ENCODE measurements around the gene NUB1. TPM values are rescaled to one million over a fixed set of nuclear protein-coding genes. Genes with fewer than 3 reads are reported as not detected.

The NUB1 gene
- total and polyA plus RNA-seq, 5 donors from 2014 or later, result 51.0 to 65.2 (median 53.8) TPM

- H3K4me3 ChIP-seq (ENCODE audit: low read depth, low read length), result no peak overlapping the region
- H3K9me3 ChIP-seq (ENCODE audit: control insufficient read depth in 2 of 2, low read length in 2 of 2), result peaks cover 0 to 6% of the 10 kb centered on the region in 2 experiments
- DNase-seq (no peak), ATAC-seq (ENCODE audit: low read depth in 2 of 2) (no peak)
- no peaks in the 10 kb centered on the region for H3K36me3 ChIP-seq (ENCODE audit: control insufficient read depth, insufficient read depth, low read length)
- H3K4me1 Mint-ChIP-seq, result peaks cover 5 to 11% (median 8%) of the 10 kb centered on the region in 4 donors
- H3K4me3 Mint-ChIP-seq, result no peak overlapping the region
- no peak overlapping the region for H3K27ac Mint-ChIP-seq
- peaks cover 0 to 2% (median 0%) of the 10 kb centered on the region in 7 donors for H3K9me3 Mint-ChIP-seq
- H3K27me3 Mint-ChIP-seq, result peaks cover 44% of the 10 kb centered on the region
- H3K4me1 ChIP-seq (ENCODE audit: control insufficient read depth, insufficient read depth, low read length, poor library complexity, severe bottlenecking), result peaks cover 1% of the 10 kb centered on the region
- H3K27ac ChIP-seq (ENCODE audit: insufficient read depth, low read length, poor library complexity, severe bottlenecking), result no peak overlapping the region
- no peaks in the 10 kb centered on the region for H3K36me3 Mint-ChIP-seq
- H3K27me3 ChIP-seq (ENCODE audit: control insufficient read depth, insufficient read depth, low read length), result peaks cover 9% of the 10 kb centered on the region
Measured at GRCh38 chr7:151308791-151309190, 32.8 kb upstream of the NUB1 start.

GRCh38 chr7:151309311-151309710, 32.3 kb upstream of the NUB1 start:
- Histone ChIP-seq H3K27ac (ENCODE audit: insufficient read depth, low read length, poor library complexity, severe bottlenecking) (no peak overlapping the region), H3K9me3 (ENCODE audit: control insufficient read depth in 2 of 2, low read length in 2 of 2) (peaks cover 0 to 6% of the 10 kb centered on the region in 2 experiments), H3K4me1 (ENCODE audit: control insufficient read depth, insufficient read depth, low read length, poor library complexity, severe bottlenecking) (no peaks in the 10 kb centered on the region), H3K4me3 (ENCODE audit: low read depth, low read length) (no peak overlapping the region), H3K36me3 (ENCODE audit: control insufficient read depth, insufficient read depth, low read length) (no peaks in the 10 kb centered on the region), H3K27me3 (ENCODE audit: control insufficient read depth, insufficient read depth, low read length) (peaks cover 9% of the 10 kb centered on the region)
- ATAC-seq (ENCODE audit: low read depth in 2 of 2) (no peak), DNase-seq (no peak)
- Mint-ChIP-seq H3K9me3 (peaks cover 0 to 2% (median 0%) of the 10 kb centered on the region in 7 donors), H3K36me3 (no peaks in the 10 kb centered on the region), H3K27me3 (peaks cover 39% of the 10 kb centered on the region), H3K27ac (no peak overlapping the region), H3K4me3 (no peak overlapping the region), H3K4me1 (peaks cover 5 to 11% (median 7%) of the 10 kb centered on the region in 4 donors)

DNA sequence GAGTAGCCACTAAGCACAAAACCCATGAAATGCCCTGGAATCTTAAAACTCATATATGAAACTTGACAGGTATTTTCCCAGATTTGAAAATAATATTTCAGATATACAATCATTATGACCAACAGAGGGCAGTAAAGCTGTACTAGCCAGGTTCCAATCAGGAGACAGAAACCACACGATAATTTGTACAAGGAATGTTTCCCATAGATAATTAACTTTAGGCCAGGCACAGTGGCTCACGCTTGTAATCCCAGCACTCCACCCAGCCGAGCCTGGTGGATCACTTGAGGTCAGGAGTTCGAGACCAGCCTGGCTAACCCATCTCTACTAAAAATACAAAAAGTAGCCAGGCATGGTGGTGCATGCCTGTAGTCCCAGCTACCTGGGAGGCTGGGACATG, 31.0 kb upstream of the NUB1 start:
- peaks cover 0 to 2% (median 0%) of the 10 kb centered on the region in 7 donors for H3K9me3 Mint-ChIP-seq
- Histone ChIP-seq H3K9me3 (ENCODE audit: control insufficient read depth in 2 of 2, low read length in 2 of 2) (peaks cover 0 to 6% of the 10 kb centered on the region in 2 experiments), H3K36me3 (ENCODE audit: control insufficient read depth, insufficient read depth, low read length) (no peaks in the 10 kb centered on the region), H3K27ac (ENCODE audit: insufficient read depth, low read length, poor library complexity, severe bottlenecking) (no peak overlapping the region), H3K4me1 (ENCODE audit: control insufficient read depth, insufficient read depth, low read length, poor library complexity, severe bottlenecking) (peaks cover 4% of the 10 kb centered on the region), H3K4me3 (ENCODE audit: low read depth, low read length) (no peak overlapping the region), H3K27me3 (ENCODE audit: control insufficient read depth, insufficient read depth, low read length) (peaks cover 3% of the 10 kb centered on the region)
- no peaks in the 10 kb centered on the region for H3K36me3 Mint-ChIP-seq
- H3K4me1 Mint-ChIP-seq, result peaks cover 2 to 5% (median 4%) of the 10 kb centered on the region in 4 donors
- no peak for ATAC-seq (ENCODE audit: low read depth in 2 of 2)
- no peak overlapping the region for H3K27ac Mint-ChIP-seq
- peak in 1 of 3 donors; percentile 18 for DNase-seq
- no peak overlapping the region for H3K4me3 Mint-ChIP-seq
- H3K27me3 Mint-ChIP-seq, result peaks cover 26% of the 10 kb centered on the region

DNA sequence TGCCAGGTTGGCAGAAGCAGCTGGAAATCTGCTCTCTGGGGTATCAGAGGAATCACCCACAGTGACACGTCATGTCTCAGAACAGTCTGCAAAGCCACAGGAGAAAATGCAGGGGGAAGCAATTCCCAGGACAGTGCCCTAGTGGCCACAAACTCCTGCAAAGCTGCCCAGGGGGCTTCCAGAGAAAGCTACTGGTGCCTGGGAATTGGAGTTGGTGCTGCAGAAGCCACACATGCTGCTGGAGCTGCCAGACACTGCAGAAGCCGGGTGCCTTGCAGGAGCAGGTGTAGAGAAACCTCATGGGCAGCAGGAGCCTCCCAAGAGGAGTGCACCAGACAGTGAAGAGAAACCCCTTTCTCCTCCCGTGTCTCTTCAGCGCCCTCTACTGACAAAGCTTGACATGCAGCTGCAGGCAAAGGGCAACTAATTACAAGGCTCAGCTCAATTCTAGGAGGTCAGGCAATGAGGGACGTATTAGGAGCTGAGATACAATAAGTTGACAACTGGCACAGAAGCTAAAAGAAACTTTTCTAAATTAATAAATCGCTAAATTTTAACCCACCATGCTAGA, 30.2 kb upstream of the NUB1 start:
- ATAC-seq (ENCODE audit: low read depth in 2 of 2), result no peak
- H3K27me3 Mint-ChIP-seq, result peaks cover 18% of the 10 kb centered on the region
- H3K4me1 Mint-ChIP-seq, result peaks cover under 1 to 7% (median 3%) of the 10 kb centered on the region in 4 donors
- no peaks in the 10 kb centered on the region for H3K36me3 Mint-ChIP-seq
- H3K27ac ChIP-seq (ENCODE audit: insufficient read depth, low read length, poor library complexity, severe bottlenecking), result no peak overlapping the region
- no peak overlapping the region for H3K27ac Mint-ChIP-seq
- H3K27me3 ChIP-seq (ENCODE audit: control insufficient read depth, insufficient read depth, low read length), result peaks cover 3% of the 10 kb centered on the region
- peak in 1 of 3 donors; percentile 38 for DNase-seq
- H3K9me3 Mint-ChIP-seq, result peaks cover 0 to 2% (median 0%) of the 10 kb centered on the region in 7 donors
- H3K4me3 Mint-ChIP-seq, result no peak overlapping the region
- peaks cover 0 to 6% of the 10 kb centered on the region in 2 experiments for H3K9me3 ChIP-seq (ENCODE audit: control insufficient read depth in 2 of 2, low read length in 2 of 2)
- H3K36me3 ChIP-seq (ENCODE audit: control insufficient read depth, insufficient read depth, low read length), result no peaks in the 10 kb centered on the region
- H3K4me1 ChIP-seq (ENCODE audit: control insufficient read depth, insufficient read depth, low read length, poor library complexity, severe bottlenecking), result peaks cover 4% of the 10 kb centered on the region
- H3K4me3 ChIP-seq (ENCODE audit: low read depth, low read length), result no peak overlapping the region

DNA sequence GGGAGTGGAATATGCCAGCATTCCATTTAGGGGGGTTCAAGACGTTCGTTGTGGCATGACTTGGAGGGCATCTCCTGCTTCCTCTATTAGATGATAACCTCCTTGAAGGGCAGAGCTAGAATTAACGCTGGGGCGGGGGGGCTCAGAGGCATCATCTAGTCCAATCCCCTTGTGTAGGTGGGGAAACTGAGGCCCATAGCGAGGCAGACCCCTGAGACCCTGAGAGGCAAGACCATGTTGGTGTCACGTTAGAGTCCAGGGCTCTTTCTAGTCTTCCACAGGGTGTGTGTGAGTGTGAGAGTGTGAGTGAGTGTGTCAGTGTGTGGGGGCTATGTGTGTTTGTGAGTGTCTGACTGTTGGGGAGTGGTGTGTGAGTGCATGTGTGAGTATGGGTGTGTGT, 29.3 kb upstream of the NUB1 start:
- no peak overlapping the region for H3K4me3 ChIP-seq (ENCODE audit: low read depth, low read length)
- H3K4me1 ChIP-seq (ENCODE audit: control insufficient read depth, insufficient read depth, low read length, poor library complexity, severe bottlenecking), result peaks cover 4% of the 10 kb centered on the region
- H3K36me3 Mint-ChIP-seq, result no peaks in the 10 kb centered on the region
- ATAC-seq (ENCODE audit: low read depth in 2 of 2), result no peak
- H3K4me3 Mint-ChIP-seq, result no peak overlapping the region
- peaks cover 3% of the 10 kb centered on the region for H3K27me3 ChIP-seq (ENCODE audit: control insufficient read depth, insufficient read depth, low read length)
- H3K27me3 Mint-ChIP-seq, result peaks cover 9% of the 10 kb centered on the region
- H3K36me3 ChIP-seq (ENCODE audit: control insufficient read depth, insufficient read depth, low read length), result no peaks in the 10 kb centered on the region
- H3K9me3 Mint-ChIP-seq, result peaks cover 0 to 2% (median 0%) of the 10 kb centered on the region in 7 donors
- DNase-seq, result no peak
- H3K9me3 ChIP-seq (ENCODE audit: control insufficient read depth in 2 of 2, low read length in 2 of 2), result peaks cover 0 to 6% of the 10 kb centered on the region in 2 experiments
- no peak overlapping the region for H3K27ac Mint-ChIP-seq
- no peak overlapping the region for H3K27ac ChIP-seq (ENCODE audit: insufficient read depth, low read length, poor library complexity, severe bottlenecking)
- peaks cover 0 to 7% (median 3%) of the 10 kb centered on the region in 4 donors for H3K4me1 Mint-ChIP-seq

- ATAC-seq (ENCODE audit: low read depth in 2 of 2) (no peak), DNase-seq (no peak)
- Histone ChIP-seq H3K27me3 (ENCODE audit: control insufficient read depth, insufficient read depth, low read length) (peaks cover 1% of the 10 kb centered on the region), H3K9me3 (ENCODE audit: control insufficient read depth in 2 of 2, low read length in 2 of 2) (peaks cover 0 to 6% of the 10 kb centered on the region in 2 experiments), H3K4me1 (ENCODE audit: control insufficient read depth, insufficient read depth, low read length, poor library complexity, severe bottlenecking) (peaks cover 4% of the 10 kb centered on the region), H3K27ac (ENCODE audit: insufficient read depth, low read length, poor library complexity, severe bottlenecking) (no peak overlapping the region), H3K36me3 (ENCODE audit: control insufficient read depth, insufficient read depth, low read length) (no peaks in the 10 kb centered on the region), H3K4me3 (ENCODE audit: low read depth, low read length) (no peak overlapping the region)
- Mint-ChIP-seq H3K9me3 (peaks cover 0 to 4% (median 0%) of the 10 kb centered on the region in 7 donors), H3K27me3 (peaks cover 3% of the 10 kb centered on the region), H3K36me3 (no peaks in the 10 kb centered on the region), H3K4me1 (peaks cover 0 to 7% (median 3%) of the 10 kb centered on the region in 4 donors), H3K27ac (no peak overlapping the region), H3K4me3 (no peak overlapping the region)
Measured at GRCh38 chr7:151312831-151313809, 28.5 kb upstream of the NUB1 start.

- no peak overlapping the region for H3K27ac Mint-ChIP-seq
- H3K27me3 Mint-ChIP-seq, result no peaks in the 10 kb centered on the region
Measured at GRCh38 chr7:151313857-151314256, 27.8 kb upstream of the NUB1 start.

More at GRCh38 chr7:151313857-151314256, 27.8 kb upstream of the NUB1 start:
- Histone ChIP-seq H3K9me3 (ENCODE audit: control insufficient read depth in 2 of 2, low read length in 2 of 2) (peaks cover 2 to 7% of the 10 kb centered on the region in 2 experiments), H3K36me3 (ENCODE audit: control insufficient read depth, insufficient read depth, low read length) (no peaks in the 10 kb centered on the region), H3K27ac (ENCODE audit: insufficient read depth, low read length, poor library complexity, severe bottlenecking) (no peak overlapping the region), H3K4me3 (ENCODE audit: low read depth, low read length) (no peak overlapping the region), H3K4me1 (ENCODE audit: control insufficient read depth, insufficient read depth, low read length, poor library complexity, severe bottlenecking) (peaks cover 4% of the 10 kb centered on the region), H3K27me3 (ENCODE audit: control insufficient read depth, insufficient read depth, low read length) (peaks cover 1% of the 10 kb centered on the region)
- Mint-ChIP-seq H3K4me1 (peaks cover 2 to 7% (median 5%) of the 10 kb centered on the region in 4 donors), H3K4me3 (no peak overlapping the region), H3K36me3 (peaks cover 2% of the 10 kb centered on the region), H3K9me3 (peaks cover 0 to 11% (median 5%) of the 10 kb centered on the region in 7 donors)
- DNase-seq, result no peak
- no peak for ATAC-seq (ENCODE audit: low read depth in 2 of 2)
